Spleen (tissue), 11 donors: ENCODE data around the gene XRCC3. TPM values are rescaled to one million over a fixed set of nuclear protein-coding genes. Genes with fewer than 3 reads are reported as not detected.

ENCODE experiments used
- DNase-seq: peaks from one replicate; pipeline ENCODE4 v3.0.0-alpha.2; 2020
- H3K27ac ChIP-seq, 8 donors: fragments of 200-600 bp; sonication (generic) in 7 of 8; 1 replicate in 4 of 8; 2 replicates in 4 of 8; pipeline versions ENCODE4 v1.5.0 to v1.8.0; 2016 to 2021; ENCODE audit warnings: inconsistent platforms in 4 of 8, mild to moderate bottlenecking in 4 of 8, moderate library complexity in 1 of 8
- H3K27me3 ChIP-seq, 7 donors: fragments of 200-600 bp; sonication (generic) in 6 of 7; replicated peaks in 1 of 7; 1 replicate in 4 of 7; 2 replicates in 3 of 7; pipeline versions ENCODE4 v1.5.0 to v1.8.0; 2016 to 2021; ENCODE audit warnings: inconsistent platforms in 3 of 7, mild to moderate bottlenecking in 1 of 7
- H3K36me3 ChIP-seq, 6 donors: fragments of 200-600 bp; sonication (generic) in 5 of 6; 1 replicate in 4 of 6; 2 replicates in 2 of 6; pipeline versions ENCODE4 v1.5.0 to v1.8.0; 2016 to 2021; ENCODE audit warnings: inconsistent platforms in 2 of 6
- H3K4me1 ChIP-seq, 6 donors: fragments of 200-600 bp; sonication (generic) in 5 of 6; 1 replicate in 3 of 6; 2 replicates in 3 of 6; pipeline versions ENCODE4 v1.5.0 to v1.8.0; 2016 to 2021; ENCODE audit warnings: inconsistent platforms in 3 of 6
- H3K4me3 ChIP-seq, 8 donors: fragments of 200-600 bp; sonication (generic) in 7 of 8; 1 replicate in 4 of 8; 2 replicates in 4 of 8; pipeline versions ENCODE4 v1.5.0 to v1.8.0; 2016 to 2021; ENCODE audit warnings: inconsistent platforms in 4 of 8, mild to moderate bottlenecking in 4 of 8, moderate library complexity in 2 of 8
- H3K9me3 ChIP-seq, 8 donors: fragments of 200-600 bp; sonication (generic) in 7 of 8; 1 replicate in 4 of 8; 2 replicates in 4 of 8; pipeline versions ENCODE4 v1.5.0 to v1.8.0; 2016 to 2021; ENCODE audit warnings: inconsistent platforms in 4 of 8
- CTCF ChIP-seq, 11 experiments: fragments of 200-600 bp in 7 of 11; fragments of 450-650 bp in 4 of 11; sonication (generic) in 4 of 11; IDR thresholded peaks in 8 of 11; conservative IDR thresholded peaks in 3 of 11; 1 replicate in 7 of 11; 2 replicates in 4 of 11; pipeline versions ENCODE4 v1.4.0 to v1.8.0; 2016 to 2021; ENCODE audit warnings: antibody characterized with exemption in 11 of 11, inconsistent platforms in 4 of 11, mild to moderate bottlenecking in 1 of 11
- POLR2A ChIP-seq, 3 donors: fragments of 450-650 bp; IDR thresholded peaks; one replicate each; pipeline ENCODE4 v1.5.1; 2017; ENCODE audit warnings: antibody characterized with exemption in 3 of 3, mild to moderate bottlenecking in 1 of 3
- POLR2AphosphoS5 ChIP-seq, 3 donors: sonication (generic); formaldehyde crosslinking; IDR thresholded peaks; one replicate each; pipeline ENCODE4 v1.5.1; 2017; ENCODE audit warnings: antibody characterized with exemption in 3 of 3
- WGBS, 5 donors: extraction: QIAGEN DNeasy Blood & Tissue Kit in 3 of 5; methylation state at CpG; one replicate each; pipeline versions ENCODE4 v1.1.5 to v1.1.7; 2013 to 2018; 5-methylcytosine and 5-hydroxymethylcytosine counted together
- intact Hi-C: fragments of 100-400 bp; cut with DNase I; formaldehyde crosslinking; loops from one replicate; pipeline ENCODE4 v1.15.0; 2023; ENCODE audit warnings: low total_unique reads
- polyA plus RNA-seq, 3 donors: library from polyadenylated mRNA; stranded (reverse); fragments of 200-250 nt; gene quantifications; one replicate each; pipeline ENCODE4 v1.2.1, GENCODE V29; 2013
- total RNA-seq, 7 donors: library from RNA; depleted of rRNA in 3 of 7; stranded (reverse); fragments of >200 nt in 3 of 7; fragmentation: NEBNext Ultra II Directional in 4 of 7; extraction: Animal tissue kit (Norgen Biotek cat#: 25700) in 4 of 7; gene quantifications; one replicate each; pipeline versions ENCODE4 v1.1.0 to v1.2.1, GENCODE V29; 2016 to 2021
- donor health status: healthy with polysubstance abuse.
- donor health status: DM: no; HTN: no; CAD: no; lungs with moderate emphysema.
- donor health status: DM: no; HTN: no; CAD: no.
- donor health status: Bipolar disorder and iron deficiency.
- donor health status: healthy.
- donor health status: DM: no; HTN: no; CAD: no.
- donor health status: DM: yes; HTN: yes; CAD: no.

Gene XRCC3
- total and polyA plus RNA-seq, 10 donors, result 5.9 to 20.4 (median 14.3) TPM

DNA sequence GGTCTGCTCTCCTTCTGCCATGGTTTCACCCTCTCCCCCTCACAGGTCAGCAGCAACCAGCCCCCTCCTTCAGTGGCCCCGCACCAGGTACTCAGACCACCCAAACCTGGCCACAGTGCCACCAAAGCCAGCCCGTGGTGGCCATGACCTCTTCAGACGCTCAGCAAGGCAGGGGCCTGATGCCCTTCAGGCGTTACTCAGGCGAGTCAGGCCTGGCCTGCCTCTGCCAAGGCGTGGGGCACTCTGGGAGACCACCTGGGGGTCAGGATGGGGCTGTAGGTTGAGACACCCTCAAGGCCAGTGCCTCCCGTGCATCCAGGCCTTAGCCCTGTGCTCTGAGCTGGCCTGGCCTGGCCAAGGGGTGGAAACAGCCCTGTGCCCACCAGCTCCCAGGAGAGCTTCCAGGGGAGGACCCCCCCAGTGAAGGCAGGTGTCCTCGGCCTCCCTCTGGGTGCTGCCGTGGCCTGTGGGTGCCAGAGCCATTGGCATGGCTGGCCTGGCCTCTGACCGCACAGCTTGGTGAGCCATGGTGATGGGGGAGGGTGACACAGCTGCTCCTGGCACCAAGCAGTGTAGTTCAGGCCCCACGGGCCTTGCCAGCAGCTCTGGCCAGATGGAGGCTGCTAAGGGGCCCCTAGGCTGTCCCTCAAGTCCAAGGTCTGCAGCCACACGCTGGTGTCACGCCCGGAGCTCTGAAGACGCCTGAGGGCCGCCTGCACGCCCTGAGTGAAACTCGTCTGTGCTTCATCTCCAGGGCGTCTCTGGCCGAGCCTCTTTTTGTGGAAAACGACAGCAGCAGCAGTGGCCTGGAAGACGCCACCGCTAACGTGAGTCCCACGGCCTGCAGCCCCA lies 15.1 kb downstream of the XRCC3 start:
- Histone ChIP-seq H3K36me3 (peaks cover 0 to 100% (median 42%) of the 10 kb centered on the region in 6 donors), H3K4me1 (peaks cover 43 to 100% (median 91%) of the 10 kb centered on the region in 6 donors), H3K9me3 (no peaks in the 10 kb centered on the region), H3K4me3 (no peak overlapping the region), H3K27me3 (no peaks in the 10 kb centered on the region), H3K27ac (peak overlapping the region in 5 of 8 donors; percentile 52 to 95 (median 83))
- TF ChIP-seq POLR2AphosphoS5 (IDR thresholded peaks at IDR 0.05) (peak in 2 of 3 donors; percentile 15 to 66), POLR2A (IDR thresholded peaks at IDR 0.05) (no peak), CTCF (IDR thresholded peaks at IDR 0.05 in 8 of 11, conservative IDR thresholded peaks at IDR 0.05 in 3 of 11) (no peak)
- peak; percentile 75 for DNase-seq
- WGBS, 5 donors, result 64 to 90% (median 78%) methylated on average over 22 to 25 of the region's 25 CpGs
- intact Hi-C loops, result no loop called here

- Histone ChIP-seq H3K4me3 (no peak overlapping the region), H3K27ac (peak overlapping the region in 3 of 8 donors; percentile 52 to 86 (median 83)), H3K4me1 (peaks cover 42 to 100% (median 84%) of the 10 kb centered on the region in 6 donors), H3K9me3 (no peaks in the 10 kb centered on the region), H3K36me3 (peaks cover 0 to 100% (median 50%) of the 10 kb centered on the region in 6 donors), H3K27me3 (no peaks in the 10 kb centered on the region)
- no peak for DNase-seq
- TF ChIP-seq CTCF (IDR thresholded peaks at IDR 0.05 in 8 of 11, conservative IDR thresholded peaks at IDR 0.05 in 3 of 11), result no peak
- TF ChIP-seq POLR2AphosphoS5 (IDR thresholded peaks at IDR 0.05), result peak in 1 of 3 donors; percentile 0
- WGBS, 5 donors, result 83 to 97% (median 90%) methylated on average over 5 to 17 of the region's 17 CpGs
- intact Hi-C loops, result no loop called here
Observed at GRCh38 chr14:103699261-103699661, 16.0 kb downstream of the XRCC3 start.

- Histone ChIP-seq H3K9me3 (no peaks in the 10 kb centered on the region), H3K4me1 (peaks cover 42 to 100% (median 78%) of the 10 kb centered on the region in 6 donors), H3K4me3 (no peak overlapping the region), H3K27ac (peak overlapping the region in 6 of 8 donors; percentile 15 to 86 (median 66)), H3K27me3 (no peaks in the 10 kb centered on the region), H3K36me3 (peaks cover 0 to 100% (median 55%) of the 10 kb centered on the region in 6 donors)
- intact Hi-C loops, result no loop called here
- 72 to 82% (median 78%) methylated on average over 11 to 33 of the region's 33 CpGs for WGBS, 5 donors
- peak; percentile 87 for DNase-seq
- TF ChIP-seq CTCF (IDR thresholded peaks at IDR 0.05 in 8 of 11, conservative IDR thresholded peaks at IDR 0.05 in 3 of 11) (no peak), POLR2AphosphoS5 (IDR thresholded peaks at IDR 0.05) (peak; percentile 42 to 78 (median 76))
Observed at GRCh38 chr14:103698380-103699260, 16.6 kb downstream of the XRCC3 start.
